Heart left ventricle (tissue), 13 donors: ENCODE data around the gene MIP.

Experiments used
- POLR2A ChIP-seq, 2 donors: fragments of 450-650 bp; IDR thresholded peaks; one replicate each; pipeline ENCODE4 v1.6.1; 2017; ENCODE audit warnings: antibody characterized with exemption in 2 of 2, mild to moderate bottlenecking in 2 of 2, moderate library complexity in 2 of 2
- TF ChIP-seq, protein P1 (sequence below), 12 donors: fragments of 200-600 bp; sonication (generic) in 4 of 12; IDR thresholded peaks; one replicate each; pipeline versions ENCODE4 v1.5.0 to v1.8.0; 2018 to 2022; ENCODE audit warnings: antibody characterized with exemption in 12 of 12, mild to moderate bottlenecking in 5 of 12
- donor health status: ischemic (EF 13 %, LVEDD 7.1; RV severe dilation, severe dysfunction).
- donor health status: DM: no; HTN: yes; CAD: no.
- donor health status: DM: no; HTN: no; CAD: no.
- donor health status: ischemic (EF 25% LVEDD 6.9; RV normal size, moderate dysfunction).
- donor health status: ischemic (EF 25% LVEDD 5.7; RV mildly dilated, moderate dysfunction).
- donor health status: ischemic (EF 35%, LVEDD 5.7; RV mildly dilated, moderate dysfunction).
- donor health status: nonischemic (EF 11% LVEDD 7.7; RV severe dilation, severe dysfunction).
- donor health status: DM: yes; HTN: yes; CAD: no.
- donor health status: PGD.
- donor health status: ischemic (EF 29% LVEDD 5.4; RV normal size, mild dysfunction).
- donor health status: nonischemic (EF 23%, LVEDD 6.1; RV moderate dilation, normal function).

- TF ChIP-seq, protein P1, sequence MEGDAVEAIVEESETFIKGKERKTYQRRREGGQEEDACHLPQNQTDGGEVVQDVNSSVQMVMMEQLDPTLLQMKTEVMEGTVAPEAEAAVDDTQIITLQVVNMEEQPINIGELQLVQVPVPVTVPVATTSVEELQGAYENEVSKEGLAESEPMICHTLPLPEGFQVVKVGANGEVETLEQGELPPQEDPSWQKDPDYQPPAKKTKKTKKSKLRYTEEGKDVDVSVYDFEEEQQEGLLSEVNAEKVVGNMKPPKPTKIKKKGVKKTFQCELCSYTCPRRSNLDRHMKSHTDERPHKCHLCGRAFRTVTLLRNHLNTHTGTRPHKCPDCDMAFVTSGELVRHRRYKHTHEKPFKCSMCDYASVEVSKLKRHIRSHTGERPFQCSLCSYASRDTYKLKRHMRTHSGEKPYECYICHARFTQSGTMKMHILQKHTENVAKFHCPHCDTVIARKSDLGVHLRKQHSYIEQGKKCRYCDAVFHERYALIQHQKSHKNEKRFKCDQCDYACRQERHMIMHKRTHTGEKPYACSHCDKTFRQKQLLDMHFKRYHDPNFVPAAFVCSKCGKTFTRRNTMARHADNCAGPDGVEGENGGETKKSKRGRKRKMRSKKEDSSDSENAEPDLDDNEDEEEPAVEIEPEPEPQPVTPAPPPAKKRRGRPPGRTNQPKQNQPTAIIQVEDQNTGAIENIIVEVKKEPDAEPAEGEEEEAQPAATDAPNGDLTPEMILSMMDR (IDR thresholded peaks at IDR 0.05) = no peak
- TF ChIP-seq POLR2A (IDR thresholded peaks at IDR 0.05) = no peak
Observed at GRCh38 chr12:56450241-56450640, 4.2 kb downstream of the MIP start.
